ENCODE results near the gene APPBP2.

DNA sequence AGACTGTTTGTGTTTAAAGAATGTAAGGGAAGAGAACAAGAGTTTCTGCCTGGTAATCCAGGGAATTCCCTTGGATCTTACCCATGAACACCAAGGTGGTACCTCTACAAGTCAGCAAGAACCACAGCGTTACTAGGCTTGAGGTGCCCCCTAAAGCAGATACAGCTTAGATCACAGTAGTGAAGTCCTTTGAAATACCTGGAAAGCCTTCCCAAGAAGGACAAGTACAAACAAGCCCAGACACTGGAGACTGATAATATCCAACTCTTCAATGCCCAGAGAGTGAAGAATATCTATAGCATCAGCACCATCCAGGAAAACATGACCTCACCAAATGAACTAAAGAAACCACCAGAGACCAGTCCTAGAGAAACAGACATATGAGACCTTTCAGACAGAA is 3.8 kb upstream of the APPBP2 start:
- TF ChIP-seq, protein P1, sequence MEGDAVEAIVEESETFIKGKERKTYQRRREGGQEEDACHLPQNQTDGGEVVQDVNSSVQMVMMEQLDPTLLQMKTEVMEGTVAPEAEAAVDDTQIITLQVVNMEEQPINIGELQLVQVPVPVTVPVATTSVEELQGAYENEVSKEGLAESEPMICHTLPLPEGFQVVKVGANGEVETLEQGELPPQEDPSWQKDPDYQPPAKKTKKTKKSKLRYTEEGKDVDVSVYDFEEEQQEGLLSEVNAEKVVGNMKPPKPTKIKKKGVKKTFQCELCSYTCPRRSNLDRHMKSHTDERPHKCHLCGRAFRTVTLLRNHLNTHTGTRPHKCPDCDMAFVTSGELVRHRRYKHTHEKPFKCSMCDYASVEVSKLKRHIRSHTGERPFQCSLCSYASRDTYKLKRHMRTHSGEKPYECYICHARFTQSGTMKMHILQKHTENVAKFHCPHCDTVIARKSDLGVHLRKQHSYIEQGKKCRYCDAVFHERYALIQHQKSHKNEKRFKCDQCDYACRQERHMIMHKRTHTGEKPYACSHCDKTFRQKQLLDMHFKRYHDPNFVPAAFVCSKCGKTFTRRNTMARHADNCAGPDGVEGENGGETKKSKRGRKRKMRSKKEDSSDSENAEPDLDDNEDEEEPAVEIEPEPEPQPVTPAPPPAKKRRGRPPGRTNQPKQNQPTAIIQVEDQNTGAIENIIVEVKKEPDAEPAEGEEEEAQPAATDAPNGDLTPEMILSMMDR (IDR thresholded peaks at IDR 0.05): no peak
- no peak for TF ChIP-seq POLR2A (IDR thresholded peaks at IDR 0.05)

Data from thyroid gland (tissue), 4 donors.